Measurements from ENCODE around the gene FLVCR1. TPM values are rescaled to one million over a fixed set of nuclear protein-coding genes. Genes with fewer than 3 reads are reported as not detected.

FLVCR1 gene
- total and polyA plus RNA-seq, 2 donors (not counting 3 experiments of a cell fraction or from before 2014, with no cell fraction given) = 3.2 to 11.9 TPM

GRCh38 chr1:212827171-212827776 lies 30.8 kb upstream of the FLVCR1 start:
- no peak overlapping the region for H3K9ac ChIP-seq (replicated peaks; ENCODE audit: extremely low read depth, insufficient read depth, low read length)
- no peak overlapping the region for H3K4me3 ChIP-seq (replicated peaks in 1 of 3; ENCODE audit: insufficient read depth in 1 of 3, low read depth in 1 of 3, low read length in 3 of 3)
- TF ChIP-seq JUN (IDR thresholded peaks at IDR 0.05; ENCODE audit: borderline replicate concordance, insufficient read depth, insufficient read length, low read depth) = no peak
- no peak for TF ChIP-seq MYC (IDR thresholded peaks at IDR 0.05; ENCODE audit: low read depth, low read length)
- no peak for TF ChIP-seq GATA2 (IDR thresholded peaks at IDR 0.05; ENCODE audit: insufficient read depth, insufficient read length, low read depth, low read length)
- TF ChIP-seq CTCF (IDR thresholded peaks at IDR 0.05; ENCODE audit: extremely low read depth in 1 of 2, insufficient read depth in 1 of 2, low read depth in 1 of 2, low read length in 2 of 2) = no peak
- TF ChIP-seq FOS (IDR thresholded peaks at IDR 0.05; ENCODE audit: borderline replicate concordance, insufficient read depth, low read length) = no peak
- TF ChIP-seq POLR2A (IDR thresholded peaks at IDR 0.05; ENCODE audit: low read depth, low read length) = no peak
- no peak for TF ChIP-seq MAX (IDR thresholded peaks at IDR 0.05; ENCODE audit: insufficient read depth, insufficient read length)
- TF ChIP-seq POLR2AphosphoS5 (IDR thresholded peaks at IDR 0.05; ENCODE audit: insufficient read depth, low read depth, low read length) = no peak
- TF ChIP-seq EZH2 (IDR thresholded peaks at IDR 0.05; ENCODE audit: borderline replicate concordance, low read depth, low read length, severe bottlenecking) = no peak
- no peaks in the 10 kb centered on the region for H3K4me1 ChIP-seq (ENCODE audit: control insufficient read depth, extremely low read depth, insufficient read depth, low read length)
- no peaks in the 10 kb centered on the region for H3K36me3 ChIP-seq (ENCODE audit: control insufficient read depth in 2 of 2, extremely low read depth in 1 of 2, insufficient read depth in 2 of 2, low read length in 2 of 2)
- H3K27ac ChIP-seq (ENCODE audit: insufficient read depth, low read depth, low read length) = no peak overlapping the region
- ChIA-PET CTCF (interaction anchor here (1.2 kb wide), 1 partner anchor 11 kb away, joined by 3 read pairs; no protein-coding TSS in a partner anchor), POLR2A (no interaction called here)
- no peak overlapping the region for H2AFZ ChIP-seq (ENCODE audit: low read depth, low read length)
- BruUV-seq (replicated peaks) = no TSS peak
- dilution Hi-C loops (cut with MboI; ENCODE audit: extremely low pct_ligation_motif_present, low sequenced_read_pairs) (no loop called here), intact Hi-C loops (cut with micrococcal nuclease) (no loop called here)
- no peaks in the 10 kb centered on the region for H4K20me1 ChIP-seq (replicated peaks; ENCODE audit: control insufficient read depth, extremely low read depth, insufficient read depth, low read length)
- H3K9me1 ChIP-seq (replicated peaks; ENCODE audit: control insufficient read depth, extremely low read depth, insufficient read depth, low read length) = no peaks in the 10 kb centered on the region
- FAIRE-seq (no peak), DNase-seq (ENCODE audit: low read depth, low spot score) (no peak)
- no peaks in the 10 kb centered on the region for H3K79me2 ChIP-seq (ENCODE audit: control insufficient read depth, insufficient read depth, low read length)
- H3K27me3 ChIP-seq (ENCODE audit: control insufficient read depth in 2 of 2, insufficient read depth in 2 of 2, low read length in 2 of 2) = no peaks in the 10 kb centered on the region
- peaks cover 3% of the 10 kb centered on the region for H3K9me3 ChIP-seq (replicated peaks; ENCODE audit: control insufficient read depth, insufficient read depth, low read length)
- H3K4me2 ChIP-seq (ENCODE audit: insufficient read depth, low read length) = no peak overlapping the region
